ENCODE measurements around the gene LAMTOR1. TPM values are rescaled to one million over a fixed set of nuclear protein-coding genes. Genes with fewer than 3 reads are reported as not detected.

The LAMTOR1 gene
- total RNA-seq, 1 experiment from 2014 or later, result 96.3 TPM

DNA sequence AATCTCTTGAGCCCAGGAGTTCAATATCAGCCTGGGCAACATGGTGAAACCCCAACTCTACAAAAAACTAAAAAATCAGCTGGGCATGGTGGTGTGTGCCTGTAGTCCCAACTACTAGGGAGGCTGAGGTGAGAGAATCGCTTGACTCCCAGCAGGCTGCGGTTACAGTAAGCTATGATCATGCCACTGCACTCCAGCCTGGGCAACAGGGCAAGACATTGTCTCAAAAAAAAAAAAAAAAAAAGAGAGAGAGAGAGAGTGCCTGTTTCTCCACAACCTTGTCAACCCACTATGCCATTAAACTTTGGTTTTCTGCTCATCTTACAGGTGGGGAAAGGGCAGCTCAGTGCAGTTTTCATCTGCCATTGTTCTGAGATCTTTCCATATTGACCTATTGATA, 37.6 kb upstream of the LAMTOR1 start:
- no peaks in the 10 kb centered on the region for H4K20me1 ChIP-seq (ENCODE audit: control insufficient read depth, insufficient read depth, insufficient read length)
- no peak for DNase-seq
- H3K27ac ChIP-seq (ENCODE audit: insufficient read length, low read depth, low read length), result no peak overlapping the region
- Mint-ChIP-seq H3K27me3 (ENCODE audit: low read depth) (peaks cover 13% of the 10 kb centered on the region), H3K27ac (no peak overlapping the region), H3K9me3 (no peaks in the 10 kb centered on the region), H3K36me3 (ENCODE audit: insufficient read depth in 1 of 3, low read depth in 3 of 3) (no peaks in the 10 kb centered on the region), H3K4me3 (no peak overlapping the region), H3K4me1 (peaks cover 3 to 5% of the 10 kb centered on the region in 2 experiments; a peak in 3 of 4 replicates)
- no peak overlapping the region for H2AFZ ChIP-seq (ENCODE audit: low read length)
- H3K4ac ChIP-seq (ENCODE audit: low read depth, low read length), result no peak overlapping the region
- H3K79me1 ChIP-seq (ENCODE audit: insufficient read depth, low read depth, low read length, poor library complexity, severe bottlenecking), result no peaks in the 10 kb centered on the region
- no CpG with 5 or more reads among the region's 2 CpGs for WGBS (ENCODE audit: extremely low coverage, insufficient read length, low lambda C conversion rate)
- H3K9me3 ChIP-seq (ENCODE audit: control insufficient read depth, low read depth, low read length), result no peaks in the 10 kb centered on the region
- H3K9ac ChIP-seq (ENCODE audit: extremely low read depth, insufficient read length, low read length), result no peak overlapping the region
- H4K5ac ChIP-seq (ENCODE audit: insufficient read length, low read depth, low read length), result no peak overlapping the region
- no peak overlapping the region for H3K23ac ChIP-seq (ENCODE audit: insufficient read length, low read depth, low read length)
- H3T11ph ChIP-seq (ENCODE audit: low read length), result no peak overlapping the region
- H2BK12ac ChIP-seq (ENCODE audit: insufficient read length, low read depth, low read length), result no peak overlapping the region
- no peaks in the 10 kb centered on the region for H3K27me3 ChIP-seq (ENCODE audit: insufficient read depth, low read length)
- H3K4me1 ChIP-seq (ENCODE audit: insufficient read depth, low read length), result no peaks in the 10 kb centered on the region; the same call in none of the 2 replicates
- no peak overlapping the region for H3K4me2 ChIP-seq (ENCODE audit: insufficient read depth, insufficient read length, low read length)
- H2BK5ac ChIP-seq (ENCODE audit: insufficient read length, low read length), result no peak overlapping the region
- no peak overlapping the region for H2AK5ac ChIP-seq (ENCODE audit: insufficient read length, low read length)
- no peak overlapping the region for H3K56ac ChIP-seq (ENCODE audit: insufficient read length, low read depth, low read length)
- H2BK20ac ChIP-seq (ENCODE audit: low read depth, low read length, poor library complexity, severe bottlenecking), result no peak overlapping the region
- TF ChIP-seq, protein P1, sequence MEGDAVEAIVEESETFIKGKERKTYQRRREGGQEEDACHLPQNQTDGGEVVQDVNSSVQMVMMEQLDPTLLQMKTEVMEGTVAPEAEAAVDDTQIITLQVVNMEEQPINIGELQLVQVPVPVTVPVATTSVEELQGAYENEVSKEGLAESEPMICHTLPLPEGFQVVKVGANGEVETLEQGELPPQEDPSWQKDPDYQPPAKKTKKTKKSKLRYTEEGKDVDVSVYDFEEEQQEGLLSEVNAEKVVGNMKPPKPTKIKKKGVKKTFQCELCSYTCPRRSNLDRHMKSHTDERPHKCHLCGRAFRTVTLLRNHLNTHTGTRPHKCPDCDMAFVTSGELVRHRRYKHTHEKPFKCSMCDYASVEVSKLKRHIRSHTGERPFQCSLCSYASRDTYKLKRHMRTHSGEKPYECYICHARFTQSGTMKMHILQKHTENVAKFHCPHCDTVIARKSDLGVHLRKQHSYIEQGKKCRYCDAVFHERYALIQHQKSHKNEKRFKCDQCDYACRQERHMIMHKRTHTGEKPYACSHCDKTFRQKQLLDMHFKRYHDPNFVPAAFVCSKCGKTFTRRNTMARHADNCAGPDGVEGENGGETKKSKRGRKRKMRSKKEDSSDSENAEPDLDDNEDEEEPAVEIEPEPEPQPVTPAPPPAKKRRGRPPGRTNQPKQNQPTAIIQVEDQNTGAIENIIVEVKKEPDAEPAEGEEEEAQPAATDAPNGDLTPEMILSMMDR (conservative IDR thresholded peaks at IDR 0.05), result no peak
- H4K91ac ChIP-seq (ENCODE audit: insufficient read length, low read depth, low read length), result no peak overlapping the region
- no peak overlapping the region for H2BK15ac ChIP-seq (ENCODE audit: low read depth, low read length)
- no peak overlapping the region for H3K18ac ChIP-seq (ENCODE audit: insufficient read length, low read depth, low read length)
- no peak overlapping the region for H2BK120ac ChIP-seq (ENCODE audit: low read depth, low read length, poor library complexity, severe bottlenecking)
- no peaks in the 10 kb centered on the region for H3K23me2 ChIP-seq (ENCODE audit: insufficient read length, low read depth, low read length, poor library complexity, severe bottlenecking)
- H4K8ac ChIP-seq (replicated peaks; ENCODE audit: insufficient read length, low read depth, low read length), result no peak overlapping the region
- no peaks in the 10 kb centered on the region for H3K79me2 ChIP-seq (ENCODE audit: insufficient read depth, low read length)
- no peak overlapping the region for H3K14ac ChIP-seq (ENCODE audit: insufficient read depth, low read length)

Measured in H9 (cell line).